GM21717 (cell line): Measurements from ENCODE around the gene NMNAT1.
"Not testable (repeated sequence)": the region's sequence is repeated elsewhere in the genome, so short reads cannot be mapped to it uniquely, and the experiment has no call there.

Experiments used
- ATAC-seq: cut with Tn5 transposase; IDR thresholded peaks from one replicate; pipeline ENCODE4 v1.9.1; 2021; ENCODE audit warnings: mild to moderate bottlenecking, moderate library complexity; ENCODE audit not compliant: unreplicated experiment

The NMNAT1 gene

DNA sequence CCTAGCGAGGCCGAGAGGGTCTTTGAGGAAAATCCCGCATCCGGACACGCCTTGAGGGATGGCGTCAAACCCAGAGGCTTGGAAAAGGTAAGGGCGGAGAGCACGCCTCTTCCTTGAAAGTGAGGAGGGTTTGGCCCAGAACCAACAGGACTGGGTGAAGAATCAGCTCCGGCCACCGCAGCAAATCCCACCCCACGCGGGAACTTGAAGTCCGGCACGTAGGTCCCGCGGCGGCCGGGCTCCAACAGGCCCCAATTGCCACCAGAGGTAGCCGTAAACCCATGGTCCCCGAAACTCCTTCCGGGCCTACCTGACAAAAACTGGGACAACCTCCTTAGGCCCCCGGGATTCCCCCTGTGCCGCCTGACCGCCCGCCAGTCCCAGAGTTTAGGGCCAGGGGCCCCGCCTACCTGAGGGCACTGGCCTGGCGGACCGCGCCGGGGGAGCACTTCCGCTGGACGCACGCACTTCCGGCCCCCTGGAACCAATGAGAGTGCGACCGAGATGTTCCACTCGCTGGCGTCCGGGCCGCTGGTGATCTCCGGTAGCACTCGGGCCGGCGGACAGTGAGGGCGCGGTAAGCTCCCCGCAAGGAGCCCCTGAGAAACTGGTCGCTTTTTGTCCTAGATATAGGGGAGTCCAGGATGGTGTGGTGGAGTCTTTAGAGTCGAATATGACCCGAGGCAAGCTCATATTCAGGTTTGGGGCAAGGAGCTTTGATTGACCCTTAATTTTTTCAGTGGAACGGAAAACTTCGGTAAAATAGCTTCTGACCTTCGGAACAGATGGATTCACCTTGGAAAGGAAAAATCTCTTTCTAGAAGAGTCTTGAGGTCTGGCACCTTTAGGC is at the start of gene NMNAT1, which contains the start of gene LZIC:
NMNAT1 (plus strand) TSS at position 537 of the 850 bp plus-strand sequence. CDS start 28,599 bp downstream, outside the sequence.
LZIC (minus strand) TSS at position 453 of the 850 bp plus-strand sequence. CDS start 6,772 bp downstream, outside the sequence.
- peak; percentile 86 for ATAC-seq

- ATAC-seq: no peak
Measured at GRCh38 chr1:9894115-9894514, 49.2 kb upstream of the NMNAT1 start.

GRCh38 chr1:9900142-9901043 is 42.9 kb upstream of the NMNAT1 start:
- no peak for ATAC-seq

DNA sequence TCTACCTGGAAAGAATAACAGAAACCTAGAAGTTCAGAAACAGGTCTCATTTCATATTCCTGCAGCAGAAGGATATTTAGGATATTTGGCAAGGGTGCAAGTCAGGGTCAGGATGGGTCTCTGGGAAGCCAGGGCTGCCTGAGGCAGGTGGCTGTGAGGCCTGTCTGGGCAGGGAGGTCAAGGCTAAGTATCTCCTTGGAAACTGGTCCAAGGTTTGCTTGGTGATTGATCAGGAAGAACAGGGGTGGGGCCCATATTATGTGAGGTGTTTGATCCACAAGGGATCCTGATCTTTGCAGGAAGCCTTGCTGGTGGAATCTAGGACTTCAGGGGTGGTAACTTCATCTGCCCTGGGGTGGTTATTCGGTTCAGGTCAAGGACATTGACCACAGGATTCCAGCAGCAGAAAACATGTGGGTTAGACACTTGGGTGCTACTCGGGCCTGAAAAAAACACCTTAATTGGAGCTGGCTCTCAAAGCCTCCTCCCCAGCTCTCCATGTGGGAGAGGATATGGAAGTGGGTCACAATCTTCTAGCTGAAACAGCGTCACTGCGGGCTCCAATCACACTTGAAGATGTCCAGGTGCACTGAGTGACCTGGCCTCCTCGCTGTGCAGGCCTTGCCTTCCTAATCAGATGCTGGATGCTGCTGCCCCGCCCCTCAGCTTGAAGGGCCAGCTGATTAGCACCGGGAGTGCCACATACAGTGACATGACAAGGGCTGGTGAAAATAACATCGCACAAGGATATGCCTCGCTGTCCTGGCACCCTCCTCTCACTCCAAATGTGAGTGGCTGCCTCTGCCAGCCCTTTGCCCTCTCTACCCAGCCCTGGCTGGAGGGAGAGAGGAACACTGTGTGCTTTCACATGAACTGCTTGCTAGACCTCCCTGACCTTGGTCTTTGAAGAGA is 41.9 kb upstream of the NMNAT1 start:
- no peak for ATAC-seq

- no peak for ATAC-seq
Measured at GRCh38 chr1:9902060-9902452, 41.2 kb upstream of the NMNAT1 start.

DNA sequence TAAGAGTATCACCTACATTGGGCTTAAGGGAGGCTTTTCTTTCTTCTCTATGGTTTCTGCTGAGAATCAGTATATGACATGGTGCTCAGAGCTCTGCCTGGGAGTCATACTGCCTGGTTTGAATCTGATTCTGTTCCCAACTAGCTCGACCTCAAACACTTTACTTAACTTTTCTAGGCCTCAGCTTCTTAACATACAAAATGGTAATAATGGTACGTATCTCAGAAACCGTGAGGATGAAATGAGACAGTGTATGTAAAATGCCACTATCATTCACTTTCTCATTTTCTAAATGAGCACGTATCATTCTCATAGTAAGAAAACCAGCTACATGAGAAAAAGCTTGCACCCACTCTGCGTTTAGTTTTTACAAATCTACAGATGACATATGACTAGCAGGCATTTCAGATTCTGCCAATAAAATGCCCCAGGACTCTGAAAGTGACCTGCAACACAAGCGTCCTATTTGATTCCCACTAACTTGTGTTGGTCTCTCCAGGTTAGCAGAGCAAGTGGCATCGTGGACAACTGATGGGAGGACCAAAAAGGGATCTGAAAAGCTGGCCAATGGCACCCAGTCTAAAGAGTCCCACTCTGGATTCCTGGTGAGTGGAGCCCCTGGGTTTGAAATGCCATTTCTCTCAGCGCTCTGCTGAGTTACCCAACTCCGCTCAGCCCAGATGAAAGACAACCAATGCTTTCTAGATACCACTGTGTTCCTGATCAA is 39.3 kb upstream of the NMNAT1 start:
- ATAC-seq: no peak

- no peak for ATAC-seq
Measured at GRCh38 chr1:9904596-9904995, 38.7 kb upstream of the NMNAT1 start.

DNA sequence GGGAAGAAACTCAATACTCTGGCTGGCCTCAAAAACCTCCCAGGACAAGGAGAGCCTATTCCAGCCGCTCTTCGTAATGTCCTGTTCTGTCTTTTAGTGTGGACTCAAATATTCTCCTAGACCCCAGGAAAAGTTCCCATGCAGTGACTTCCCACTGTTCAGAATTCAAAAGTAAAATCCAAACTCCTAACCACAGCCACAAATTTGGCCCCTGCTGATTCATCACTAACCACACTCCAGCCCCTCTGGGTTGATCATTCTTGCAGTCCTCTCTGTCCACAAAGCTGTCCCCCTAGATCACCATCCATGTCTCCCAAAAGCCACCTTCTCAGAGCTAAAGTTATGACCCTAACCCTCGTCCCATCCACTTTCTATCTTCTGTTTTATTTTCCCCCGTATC is 38.3 kb upstream of the NMNAT1 start:
- ATAC-seq: no peak

- ATAC-seq: no peak
Measured at GRCh38 chr1:9906466-9906865, 36.8 kb upstream of the NMNAT1 start.

GRCh38 chr1:9907441-9907840 is 35.8 kb upstream of the NMNAT1 start:
- ATAC-seq: no peak

DNA sequence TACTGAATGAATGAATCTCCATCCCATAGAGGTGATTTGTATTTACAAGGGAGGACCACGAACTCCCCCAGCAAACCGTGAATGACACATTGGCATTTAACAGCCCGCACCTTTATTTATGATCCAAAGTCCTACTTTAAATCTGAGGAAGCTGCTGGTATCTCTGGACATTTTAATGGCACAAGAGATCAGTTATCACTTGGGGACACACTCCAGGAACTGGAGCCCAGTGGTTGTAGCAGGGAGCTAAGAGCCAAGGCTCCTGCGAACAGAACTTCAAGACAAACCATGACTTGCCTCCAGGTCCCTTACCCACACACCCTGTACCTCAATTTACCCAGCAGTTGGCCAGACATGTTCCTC is 34.4 kb upstream of the NMNAT1 start:
- ATAC-seq: no peak

DNA sequence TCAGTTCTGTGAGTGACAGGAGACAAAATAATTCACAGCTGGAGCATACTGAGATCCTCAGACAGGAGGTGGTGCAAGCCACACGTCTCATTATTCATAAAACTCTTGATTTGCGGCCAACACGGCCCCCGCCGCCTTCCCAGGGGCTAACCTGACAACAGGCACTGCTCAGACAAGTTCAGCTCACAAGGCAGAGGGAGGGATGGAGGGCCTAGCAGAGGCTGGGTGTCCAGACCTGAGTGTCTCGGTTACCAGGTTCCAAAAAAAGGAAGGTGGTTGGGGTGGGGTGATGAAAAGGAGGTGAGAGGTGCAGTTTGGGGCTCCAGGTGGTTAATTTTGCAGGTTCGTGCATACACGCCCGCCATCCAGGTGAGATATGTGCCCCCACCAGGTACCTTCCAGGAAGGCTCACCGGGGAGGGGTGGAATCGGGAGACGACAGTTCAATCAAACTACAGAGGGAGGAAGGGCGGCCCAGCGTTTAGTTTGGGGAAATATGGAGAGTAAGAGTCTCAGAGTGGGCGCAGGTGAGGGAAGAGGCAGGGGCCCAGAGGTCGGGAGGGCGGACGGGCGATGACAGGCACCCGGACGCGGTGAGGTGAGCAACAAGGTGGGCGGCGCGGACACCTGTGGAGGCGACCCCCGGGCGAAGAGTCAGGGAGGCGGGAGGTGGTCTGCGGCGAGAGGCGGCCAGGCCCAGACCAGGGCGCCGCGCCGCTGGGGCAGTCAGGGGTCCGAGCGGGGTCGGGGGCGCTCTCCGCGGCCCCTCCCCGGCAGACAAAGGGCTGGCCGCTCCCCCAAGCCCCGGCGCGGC is 33.8 kb upstream of the NMNAT1 start:
- ATAC-seq: no peak

GRCh38 chr1:9910076-9910422 is 33.2 kb upstream of the NMNAT1 start, which contains the start of gene CTNNBIP1:
TSS of gene CTNNBIP1 (minus strand) at chr1:9910269. CDS start at chr1:9872064, 38,205 bp downstream.
- ATAC-seq: peak; percentile 68

- ATAC-seq: peak; percentile 95
Measured at GRCh38 chr1:9910423-9911178, 32.7 kb upstream of the NMNAT1 start.

DNA sequence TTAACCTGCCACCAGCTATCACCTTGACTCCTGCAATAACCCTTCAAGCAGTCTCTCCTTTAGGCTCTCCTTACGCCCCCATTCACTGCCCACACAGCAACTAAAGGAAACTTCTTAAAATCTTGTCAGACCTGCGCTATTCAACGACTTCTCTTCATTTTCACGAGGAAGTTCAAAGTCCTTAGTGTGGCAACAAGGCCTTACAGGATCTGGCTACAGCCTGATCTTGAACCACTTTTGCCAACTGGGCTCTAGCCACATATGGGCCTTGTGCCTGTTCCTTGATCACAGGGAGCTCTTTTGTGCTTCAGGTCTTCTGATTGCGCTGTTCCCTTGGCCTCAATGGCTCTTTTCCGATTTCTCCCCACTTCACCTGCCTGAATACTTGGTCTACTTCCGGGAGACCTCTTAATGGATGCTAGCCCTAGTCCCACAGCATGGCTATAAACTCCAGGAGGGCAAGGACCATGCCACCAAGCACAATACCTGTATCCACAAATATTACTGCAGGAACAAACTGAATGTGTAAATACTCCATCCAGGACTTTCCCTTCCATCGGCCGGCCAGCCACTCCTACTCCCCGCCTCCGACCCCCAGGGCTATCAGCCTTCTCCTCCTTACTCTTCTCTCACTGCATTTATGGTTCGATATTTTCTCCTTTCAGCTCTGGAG is 30.9 kb upstream of the NMNAT1 start:
- ATAC-seq: no peak

DNA sequence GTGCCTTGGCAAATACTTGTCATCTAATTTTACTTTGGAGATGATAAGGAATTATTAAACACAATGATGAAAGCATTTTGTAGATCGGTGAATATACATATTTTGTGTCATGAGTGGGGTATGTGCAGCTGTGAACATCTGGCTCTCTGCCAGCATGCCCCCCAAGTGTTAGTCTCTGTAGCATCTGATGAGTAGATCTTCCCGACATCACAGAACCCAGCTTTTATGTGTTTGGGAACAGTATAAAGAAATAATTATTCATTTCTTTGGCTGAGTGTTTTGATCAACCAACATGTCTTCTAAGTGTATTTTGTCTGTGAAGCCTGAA is 28.7 kb upstream of the NMNAT1 start:
- no peak for ATAC-seq

DNA sequence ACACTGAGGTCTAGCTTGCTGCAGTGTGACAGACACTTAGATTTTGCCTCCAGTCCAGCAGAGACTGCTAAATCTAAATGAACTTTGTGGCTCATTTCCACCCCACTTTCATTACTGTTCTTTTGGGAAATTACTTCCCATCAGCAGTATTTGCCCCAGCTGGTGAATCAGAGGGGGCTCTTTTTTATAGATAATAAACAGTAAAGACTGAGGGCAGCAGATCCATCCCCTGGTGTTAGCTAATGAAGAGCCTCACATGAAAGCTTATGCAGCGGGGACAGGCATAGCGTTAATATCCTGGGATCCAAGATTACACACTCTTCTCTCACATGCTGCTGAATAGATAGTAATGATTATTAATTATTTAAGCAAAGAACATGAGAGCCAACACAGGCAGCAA is 26.8 kb upstream of the NMNAT1 start:
- ATAC-seq: no peak

GRCh38 chr1:9917495-9917894 is 25.8 kb upstream of the NMNAT1 start:
- ATAC-seq: not testable (repeated sequence)
